Activated T-helper 2 cell treated with anti-CD3 and anti-CD28 coated beads, Interferon-gamma antibody, Interleukin-2, Interleukin-4, amounts not matched to agents 10 μg/mL and 5 μg/mL and 100 μg/mL, durations not matched to agents 14 hours and 24 hours and 36 hours (primary cell): ENCODE data around the gene ETFRF1. TPM values are rescaled to one million over a fixed set of nuclear protein-coding genes. Genes with fewer than 3 reads are reported as not detected.

ENCODE experiments used
- DNase-seq: peaks from one replicate; pipeline ENCODE4 v3.0.0; 2021; ENCODE audit warnings: low spot score
- H3K27ac Mint-ChIP-seq: one replicate; pipeline ENCODE4 v1.8.0; 2021; ENCODE audit warnings: mixed read lengths
- H3K27me3 Mint-ChIP-seq: one replicate; pipeline ENCODE4 v1.8.0; 2021; ENCODE audit warnings: low read depth, mixed read lengths
- H3K36me3 Mint-ChIP-seq: one replicate; pipeline ENCODE4 v1.8.0; 2021; ENCODE audit warnings: low read depth, mixed read lengths
- H3K4me1 Mint-ChIP-seq: one replicate; pipeline ENCODE4 v1.8.0; 2021; ENCODE audit warnings: low read depth, mixed read lengths
- H3K4me3 Mint-ChIP-seq: one replicate; pipeline ENCODE4 v1.8.0; 2021; ENCODE audit warnings: low read depth, mild to moderate bottlenecking, moderate library complexity, mixed read lengths
- H3K9me3 Mint-ChIP-seq: one replicate; pipeline ENCODE4 v1.8.0; 2021; ENCODE audit warnings: mixed read lengths
- intact Hi-C: fragments of 100-400 bp; cut with micrococcal nuclease; formaldehyde crosslinking; loops from one replicate; pipeline ENCODE4 v1.15.1; 2023
- total RNA-seq: library from RNA; stranded (reverse); gene quantifications from 2 replicates; pipeline ENCODE4 v1.2.3, GENCODE V29; 2022

The ETFRF1 gene, protein sequence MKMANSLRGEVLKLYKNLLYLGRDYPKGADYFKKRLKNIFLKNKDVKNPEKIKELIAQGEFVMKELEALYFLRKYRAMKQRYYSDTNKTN
- total RNA-seq, result 7.6 and 9.8 TPM in 2 replicates

DNA sequence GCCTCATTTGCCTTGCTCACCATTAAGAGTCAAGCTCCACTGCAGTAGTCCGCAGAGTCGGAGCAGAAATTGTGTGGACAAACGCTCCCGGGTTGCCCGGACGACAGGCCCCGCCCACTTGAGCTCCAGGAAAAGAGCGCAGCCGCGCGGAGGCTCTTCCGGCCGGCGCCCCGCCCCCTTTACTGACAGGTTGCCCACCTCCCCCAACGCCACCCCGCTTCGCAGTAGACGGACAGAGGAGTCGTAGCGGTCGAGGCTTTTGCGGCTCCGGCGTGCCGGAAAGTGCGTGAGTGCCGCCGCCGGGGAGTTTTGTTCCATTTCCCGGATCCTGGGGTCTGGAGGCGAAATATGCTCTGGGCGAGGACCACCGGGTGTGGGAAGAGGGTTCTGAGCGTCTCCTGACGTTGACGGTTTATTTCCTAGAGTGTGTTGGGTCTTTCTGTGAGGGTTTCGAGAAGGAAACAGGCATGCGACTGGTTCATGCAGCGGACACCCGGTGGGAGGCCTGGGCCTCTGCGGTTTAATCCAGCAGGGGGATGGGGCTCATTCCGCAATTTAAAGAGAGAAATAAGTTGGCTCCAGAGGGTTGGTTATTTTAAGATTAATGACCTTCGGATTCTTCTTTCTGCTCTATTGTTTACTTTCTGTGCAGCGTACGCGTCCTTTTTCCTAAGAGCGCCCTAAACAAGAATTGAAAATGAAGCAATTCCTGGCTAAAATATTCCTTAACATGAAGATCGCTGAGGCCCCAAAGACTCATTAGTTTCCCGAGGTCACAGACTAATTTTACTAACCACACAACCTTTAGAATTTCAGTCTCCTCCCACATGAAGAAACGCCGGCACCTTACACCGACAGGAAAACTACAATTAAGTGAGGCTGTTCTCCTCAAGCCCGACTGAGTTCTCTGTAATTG, at the start of gene ETFRF1, which contains the start of gene DNAI7:
Gene ETFRF1 (plus strand): TSS at position 182 of the 916 bp plus-strand sequence. CDS start 8,720 bp downstream, outside the sequence.
Gene DNAI7 (minus strand): TSS at position 105 of the 916 bp plus-strand sequence. CDS start 82 bp downstream, at position 23.
- intact Hi-C loops, result loop anchor here (2.0 to 5.0 kb wide), 3 partner anchors 55 to 145 kb away; partner anchors contain the start of gene KRAS
- peaks cover 22% of the 10 kb centered on the region for H3K4me1 Mint-ChIP-seq
- H3K27ac Mint-ChIP-seq, result peak within 1 kb of the TSS; percentile 94
- H3K27me3 Mint-ChIP-seq, result peaks cover 3% of the 10 kb centered on the region
- H3K4me3 Mint-ChIP-seq, result peak within 1 kb of the TSS; percentile 94
- H3K36me3 Mint-ChIP-seq, result peaks cover 11% of the 10 kb centered on the region
- peak; percentile 92 for DNase-seq
- no peaks in the 10 kb centered on the region for H3K9me3 Mint-ChIP-seq

DNA sequence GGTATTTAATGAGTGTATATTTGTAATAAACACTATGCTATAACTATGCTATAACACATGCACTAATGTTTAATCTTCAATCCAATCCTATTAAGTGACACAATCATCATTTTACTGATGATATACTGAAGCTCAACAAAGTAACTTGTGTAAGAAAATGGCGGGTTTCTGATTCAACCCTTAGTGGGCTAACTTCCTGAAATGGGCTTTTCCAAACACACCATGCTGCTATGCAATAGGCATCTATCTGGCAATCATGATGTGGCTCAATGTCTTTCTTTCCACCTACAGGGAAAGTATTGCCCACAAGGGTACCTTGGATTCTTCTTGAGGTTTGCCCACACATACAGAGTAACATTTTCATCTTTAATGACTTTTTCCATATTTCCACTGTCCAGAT, 48.4 kb upstream of the ETFRF1 start:
- intact Hi-C loops, result no loop called here
- Mint-ChIP-seq H3K27me3 (peaks cover 14% of the 10 kb centered on the region), H3K9me3 (no peaks in the 10 kb centered on the region), H3K27ac (no peak overlapping the region), H3K4me3 (no peak overlapping the region), H3K36me3 (no peaks in the 10 kb centered on the region), H3K4me1 (peaks cover 1% of the 10 kb centered on the region)
- DNase-seq, result no peak

DNA sequence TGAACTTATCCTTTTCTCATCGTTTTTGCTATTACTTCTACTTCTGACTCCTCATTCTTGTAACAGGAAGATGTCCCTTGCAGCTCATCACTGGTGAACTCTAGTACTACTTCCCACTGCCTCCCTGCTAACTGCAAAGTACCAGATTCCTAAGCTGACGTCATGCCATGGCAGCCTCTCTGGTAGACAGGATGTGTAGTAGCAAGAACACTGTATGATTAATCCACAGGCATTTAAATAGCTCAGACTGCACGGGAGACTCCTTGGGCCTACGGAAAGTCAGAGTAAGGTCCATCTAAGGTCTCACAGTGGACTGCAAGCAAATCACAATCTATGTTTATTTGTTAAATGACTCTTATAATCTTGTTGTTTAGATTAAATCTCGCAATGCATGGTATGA, 43.6 kb upstream of the ETFRF1 start:
- Mint-ChIP-seq H3K27me3 (peaks cover 6% of the 10 kb centered on the region), H3K27ac (no peak overlapping the region), H3K4me1 (peaks cover 6% of the 10 kb centered on the region), H3K9me3 (no peaks in the 10 kb centered on the region), H3K4me3 (no peak overlapping the region), H3K36me3 (no peaks in the 10 kb centered on the region)
- intact Hi-C loops, result no loop called here
- no peak for DNase-seq

DNA sequence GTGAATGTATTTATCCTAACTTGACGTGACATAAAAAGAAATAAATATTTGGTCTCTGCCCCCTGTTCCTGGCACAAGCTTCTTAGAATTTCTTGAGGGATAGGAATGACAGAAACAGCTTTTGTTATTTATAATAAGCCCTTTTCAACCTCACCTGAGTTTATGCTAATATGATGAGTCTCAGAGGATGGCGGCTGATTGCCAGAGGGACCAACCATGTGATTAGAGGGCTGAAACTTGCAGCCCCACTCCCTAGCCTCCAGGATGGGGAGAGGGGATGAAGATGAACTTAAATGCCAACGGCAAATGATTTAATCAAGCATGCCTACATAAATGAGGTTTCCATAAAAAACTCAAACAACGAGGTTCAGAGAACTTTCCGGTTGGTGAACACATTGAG, 43.0 kb upstream of the ETFRF1 start:
- Mint-ChIP-seq H3K9me3 (no peaks in the 10 kb centered on the region), H3K27ac (no peak overlapping the region), H3K4me3 (no peak overlapping the region), H3K36me3 (no peaks in the 10 kb centered on the region), H3K27me3 (peaks cover 6% of the 10 kb centered on the region), H3K4me1 (peaks cover 6% of the 10 kb centered on the region)
- intact Hi-C loops, result no loop called here
- DNase-seq, result no peak

DNA sequence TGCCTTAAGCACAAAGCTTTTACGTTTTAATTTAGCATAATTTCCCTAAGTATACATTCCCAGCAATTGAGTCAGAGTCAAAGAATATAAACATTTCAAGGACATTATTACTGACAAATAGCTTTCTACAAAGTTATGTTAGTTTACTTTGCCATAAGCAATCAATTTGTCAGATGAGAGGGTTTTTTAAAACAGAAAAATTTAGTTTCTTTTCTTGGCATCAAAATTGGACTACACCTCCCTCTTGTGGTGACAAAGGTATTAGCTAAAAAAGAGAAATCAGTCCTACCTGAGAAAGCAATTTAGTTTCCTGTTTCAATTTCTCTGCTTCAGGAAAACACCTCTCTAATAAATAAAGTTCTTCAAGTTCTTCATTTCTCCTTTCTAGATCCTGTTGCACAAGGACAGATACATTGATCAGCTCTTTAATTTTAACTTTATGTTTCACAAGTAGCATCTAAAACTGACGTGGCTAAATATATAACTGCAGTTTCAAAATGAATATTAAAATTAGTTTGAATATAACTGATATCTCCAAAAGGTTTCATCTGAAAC, 39.9 kb upstream of the ETFRF1 start:
- Mint-ChIP-seq H3K27ac (no peak overlapping the region), H3K4me3 (no peak overlapping the region), H3K36me3 (no peaks in the 10 kb centered on the region), H3K4me1 (peaks cover 6% of the 10 kb centered on the region), H3K9me3 (no peaks in the 10 kb centered on the region), H3K27me3 (peaks cover 12% of the 10 kb centered on the region)
- intact Hi-C loops, result loop anchor here (1.0 kb wide), 2 partner anchors 164 to 232 kb away; no protein-coding TSS in a partner anchor
- no peak for DNase-seq

DNA sequence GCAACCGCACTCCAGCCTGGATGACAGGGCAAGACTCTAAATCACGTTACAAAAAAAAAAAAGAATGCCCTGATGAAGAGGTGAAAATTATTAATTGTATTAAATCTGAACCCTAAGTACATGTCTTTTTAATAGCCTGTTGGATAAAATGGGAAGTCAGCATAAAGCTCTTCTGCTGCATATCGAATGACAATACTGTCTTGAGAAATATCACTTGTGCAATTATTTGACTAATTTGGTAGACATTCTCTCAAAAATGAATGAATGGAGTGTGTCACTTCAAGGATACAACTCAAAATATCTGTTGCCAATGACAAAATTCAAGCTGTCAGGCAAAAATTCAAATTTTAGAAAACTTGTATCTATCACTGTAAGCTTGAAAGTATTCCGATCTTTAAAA, 39.0 kb upstream of the ETFRF1 start:
- intact Hi-C loops, result no loop called here
- Mint-ChIP-seq H3K4me1 (peaks cover 6% of the 10 kb centered on the region), H3K27me3 (peaks cover 18% of the 10 kb centered on the region), H3K27ac (no peak overlapping the region), H3K36me3 (no peaks in the 10 kb centered on the region), H3K9me3 (no peaks in the 10 kb centered on the region), H3K4me3 (no peak overlapping the region)
- DNase-seq, result no peak

DNA sequence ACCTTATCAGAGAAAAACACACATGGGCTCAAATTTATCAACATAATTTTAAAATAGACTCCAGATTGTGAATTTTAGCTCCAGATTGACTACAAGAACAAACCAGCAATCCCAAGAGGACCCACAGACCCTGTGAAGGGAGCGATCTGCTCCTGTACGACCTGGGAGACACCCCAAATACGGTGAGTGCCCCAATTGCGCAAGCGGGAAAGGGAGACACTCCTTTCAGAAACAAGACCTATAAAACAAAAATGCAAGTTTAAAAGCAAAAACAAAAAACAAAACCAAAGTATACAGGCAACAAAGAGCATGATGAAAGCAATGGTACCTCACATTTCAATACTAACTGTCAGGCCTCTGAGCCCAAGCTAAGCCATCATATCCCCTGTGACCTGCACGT, 32.2 kb upstream of the ETFRF1 start:
- intact Hi-C loops, result no loop called here
- Mint-ChIP-seq H3K27me3 (peaks cover 14% of the 10 kb centered on the region), H3K4me1 (no peaks in the 10 kb centered on the region), H3K36me3 (no peaks in the 10 kb centered on the region), H3K4me3 (no peak overlapping the region), H3K9me3 (no peaks in the 10 kb centered on the region), H3K27ac (no peak overlapping the region)
- DNase-seq, result no peak

DNA sequence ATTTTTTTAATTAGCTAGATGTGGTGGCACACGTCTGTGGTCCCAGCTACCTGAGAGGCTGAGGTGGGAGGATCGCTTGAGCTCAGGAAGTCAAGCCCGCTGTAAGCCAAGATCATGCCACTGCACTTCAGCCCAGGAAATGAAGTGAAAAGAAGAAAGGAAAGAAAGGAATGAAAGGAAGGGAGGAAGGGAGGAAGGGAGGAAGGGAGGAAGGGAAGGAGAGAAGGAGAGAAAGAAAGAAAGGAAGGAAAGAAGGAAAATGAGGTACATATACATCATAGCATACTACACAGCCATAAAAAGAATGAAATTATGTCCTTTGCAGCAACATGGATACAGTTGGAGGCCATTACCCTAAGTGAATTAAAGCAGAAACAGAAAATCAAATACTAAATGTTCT, 12.3 kb upstream of the ETFRF1 start:
- intact Hi-C loops, result no loop called here
- Mint-ChIP-seq H3K27me3 (peaks cover 8% of the 10 kb centered on the region), H3K27ac (no peak overlapping the region), H3K36me3 (no peaks in the 10 kb centered on the region), H3K9me3 (no peaks in the 10 kb centered on the region), H3K4me1 (peaks cover 20% of the 10 kb centered on the region), H3K4me3 (no peak overlapping the region)
- no peak for DNase-seq

DNA sequence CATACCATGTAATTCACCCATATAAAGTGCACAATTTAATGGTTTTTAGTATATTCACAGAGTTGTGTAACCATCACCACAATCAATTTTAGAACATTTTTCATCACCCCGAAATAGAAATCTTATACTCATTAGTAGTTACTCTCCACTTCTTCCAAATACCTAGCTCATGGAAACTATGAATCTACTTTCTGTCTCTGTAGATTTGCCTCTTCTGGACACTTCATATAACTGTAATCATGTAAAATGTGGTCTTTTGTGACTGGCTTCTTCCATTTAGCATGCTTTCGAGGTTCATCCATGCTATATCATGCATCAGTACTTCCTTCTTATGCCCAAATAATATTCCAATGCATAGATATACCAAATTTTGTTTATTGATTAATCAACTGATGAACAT, 10.9 kb upstream of the ETFRF1 start:
- H3K36me3 Mint-ChIP-seq, result no peaks in the 10 kb centered on the region
- intact Hi-C loops, result no loop called here
- peaks cover 8% of the 10 kb centered on the region for H3K27me3 Mint-ChIP-seq
- no peak overlapping the region for H3K27ac Mint-ChIP-seq
- no peaks in the 10 kb centered on the region for H3K9me3 Mint-ChIP-seq
- DNase-seq, result no peak
- H3K4me1 Mint-ChIP-seq, result peaks cover 22% of the 10 kb centered on the region
- no peak overlapping the region for H3K4me3 Mint-ChIP-seq

DNA sequence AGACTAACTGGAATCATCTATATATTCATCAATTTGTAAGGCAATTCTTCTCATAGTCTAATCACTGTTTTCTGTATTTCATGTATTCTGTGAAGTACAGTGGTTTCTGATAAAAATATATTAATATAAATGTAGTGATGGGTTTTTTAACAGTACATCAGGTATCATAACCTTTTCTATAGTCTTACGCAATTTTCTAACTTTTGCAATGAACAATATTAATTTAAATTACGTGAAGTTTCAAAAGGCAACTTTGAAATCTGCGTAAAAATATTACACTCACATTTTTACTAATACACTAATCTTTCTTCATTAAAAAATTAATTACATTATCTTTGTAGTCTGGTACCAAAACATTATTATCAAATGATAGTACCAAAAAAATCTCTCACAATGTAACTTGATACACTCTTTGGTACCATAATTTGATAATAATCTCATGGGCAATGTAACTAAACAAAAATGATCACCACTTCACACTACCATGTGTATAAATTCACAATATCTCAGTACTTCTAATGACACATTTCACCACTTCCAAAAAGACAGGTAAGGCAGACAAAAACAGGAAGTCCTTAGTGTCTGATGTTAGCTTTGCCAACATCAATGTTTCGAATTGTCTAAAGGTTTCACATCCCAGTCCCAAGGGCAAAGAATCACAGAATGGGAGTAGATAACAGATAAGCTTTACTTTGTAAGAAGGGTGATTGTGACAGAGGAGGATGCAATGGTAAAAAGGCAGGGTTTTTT, 8.8 kb upstream of the ETFRF1 start:
- Mint-ChIP-seq H3K36me3 (no peaks in the 10 kb centered on the region), H3K27me3 (no peaks in the 10 kb centered on the region), H3K9me3 (no peaks in the 10 kb centered on the region), H3K4me3 (no peak overlapping the region), H3K27ac (no peak overlapping the region), H3K4me1 (peaks cover 22% of the 10 kb centered on the region)
- intact Hi-C loops, result loop anchor here (5.0 kb wide), 1 partner anchor 349 kb away; no protein-coding TSS in a partner anchor
- DNase-seq, result no peak

DNA sequence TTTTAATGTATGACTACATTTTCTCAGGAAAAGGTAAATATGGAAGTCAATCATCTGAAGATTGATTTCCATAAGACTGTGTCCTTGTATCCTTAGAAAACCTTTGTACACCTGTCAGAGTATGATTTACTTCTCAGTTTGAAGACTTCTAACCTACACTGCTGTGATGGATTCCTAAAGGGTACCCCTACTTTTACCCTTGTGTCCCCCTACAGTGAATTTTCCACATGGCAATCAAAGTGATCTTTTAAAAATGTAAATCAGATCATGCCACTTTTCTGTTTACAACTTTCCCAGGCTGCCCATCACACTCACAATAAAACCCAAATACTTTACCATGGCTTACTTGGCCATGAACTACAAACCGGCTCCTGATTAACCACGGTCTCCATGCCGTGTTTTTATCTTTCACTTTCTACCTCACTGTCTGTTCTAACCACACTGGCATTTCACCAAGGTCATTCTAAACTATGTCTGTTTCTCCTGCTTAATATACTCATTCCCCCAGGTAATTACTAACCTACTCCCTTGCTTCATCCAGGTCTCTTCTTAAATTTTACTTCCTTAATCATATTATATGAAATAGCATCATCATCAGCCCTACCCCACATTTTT, 8.1 kb upstream of the ETFRF1 start:
- no peaks in the 10 kb centered on the region for H3K27me3 Mint-ChIP-seq
- no peaks in the 10 kb centered on the region for H3K9me3 Mint-ChIP-seq
- intact Hi-C loops, result loop anchor here (5.0 kb wide), 1 partner anchor 350 kb away; no protein-coding TSS in a partner anchor
- no peak for DNase-seq
- H3K4me1 Mint-ChIP-seq, result peaks cover 22% of the 10 kb centered on the region
- H3K4me3 Mint-ChIP-seq, result peak overlapping the region; percentile 14
- no peaks in the 10 kb centered on the region for H3K36me3 Mint-ChIP-seq
- H3K27ac Mint-ChIP-seq, result no peak overlapping the region

DNA sequence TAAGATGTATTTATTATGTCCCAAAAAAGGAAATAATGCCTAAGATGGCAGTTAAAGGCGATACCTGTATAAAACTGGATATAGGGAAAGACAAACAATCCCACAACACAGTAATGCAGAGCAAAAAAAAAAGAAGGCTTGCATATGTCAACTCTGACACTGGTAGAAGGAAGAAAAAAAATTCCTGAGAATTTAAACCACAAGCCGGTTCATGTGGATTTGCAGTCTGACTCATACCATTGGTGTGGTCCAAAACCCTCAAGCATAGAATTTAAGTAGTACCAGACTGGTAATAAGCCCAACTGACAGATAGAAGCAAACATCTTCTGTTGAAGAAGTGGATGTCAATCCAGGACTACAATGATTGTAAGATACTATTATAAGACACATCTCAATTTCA, 7.3 kb upstream of the ETFRF1 start:
- H3K9me3 Mint-ChIP-seq, result no peaks in the 10 kb centered on the region
- intact Hi-C loops, result loop anchor here (5.0 kb wide), 1 partner anchor 350 kb away; no protein-coding TSS in a partner anchor
- no peak for DNase-seq
- H3K27me3 Mint-ChIP-seq, result no peaks in the 10 kb centered on the region
- H3K4me3 Mint-ChIP-seq, result no peak overlapping the region
- no peak overlapping the region for H3K27ac Mint-ChIP-seq
- peaks cover 22% of the 10 kb centered on the region for H3K4me1 Mint-ChIP-seq
- H3K36me3 Mint-ChIP-seq, result no peaks in the 10 kb centered on the region
